ENCODE results near the gene TRIP12.
A peak's percentile ranks its signal among the peaks of the same experiment; 100 is the strongest.
"Not testable (repeated sequence)": the region's sequence is repeated elsewhere in the genome, so short reads cannot be mapped to it uniquely, and the experiment has no call there.

Gene TRIP12

DNA sequence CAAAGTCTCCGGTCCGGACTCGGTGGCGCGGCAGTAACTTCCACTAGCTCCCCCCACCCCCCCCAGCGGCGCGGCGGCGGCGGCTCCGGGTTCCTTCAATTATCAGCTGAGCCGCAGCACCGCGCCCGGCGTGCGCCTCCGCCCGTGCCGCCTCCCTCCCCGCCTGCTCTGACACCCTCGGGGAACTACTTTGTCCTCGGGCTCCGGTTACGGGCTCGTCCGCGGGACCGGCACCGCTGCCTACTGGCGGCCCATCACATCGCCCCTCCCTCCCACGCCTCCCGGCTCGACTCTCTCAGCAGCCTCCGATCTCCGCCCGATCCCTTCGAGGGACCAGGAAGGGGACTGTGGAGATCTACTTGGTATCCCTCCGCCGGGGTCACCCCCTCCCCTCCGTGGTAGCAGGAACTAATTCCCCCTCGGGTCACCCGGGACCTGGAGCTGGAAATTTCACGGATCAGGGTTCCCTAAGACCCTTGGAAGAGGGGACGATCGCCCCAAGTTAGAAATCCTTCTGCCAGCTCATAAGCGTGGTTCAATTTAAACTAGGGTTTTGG is at the start of gene TRIP12:
TRIP12 (minus strand) TSS at position 118 of the 557 bp plus-strand sequence. CDS start 41,930 bp downstream, outside the sequence.
- CTCF ChIA-PET: no interaction called here
- no peak for TF ChIP-seq CTBP1 (IDR thresholded peaks at IDR 0.05; ENCODE audit: borderline replicate concordance)
- peak; percentile 44 for TF ChIP-seq L3MBTL2 (conservative IDR thresholded peaks at IDR 0.05)
- TF ChIP-seq, protein P1, sequence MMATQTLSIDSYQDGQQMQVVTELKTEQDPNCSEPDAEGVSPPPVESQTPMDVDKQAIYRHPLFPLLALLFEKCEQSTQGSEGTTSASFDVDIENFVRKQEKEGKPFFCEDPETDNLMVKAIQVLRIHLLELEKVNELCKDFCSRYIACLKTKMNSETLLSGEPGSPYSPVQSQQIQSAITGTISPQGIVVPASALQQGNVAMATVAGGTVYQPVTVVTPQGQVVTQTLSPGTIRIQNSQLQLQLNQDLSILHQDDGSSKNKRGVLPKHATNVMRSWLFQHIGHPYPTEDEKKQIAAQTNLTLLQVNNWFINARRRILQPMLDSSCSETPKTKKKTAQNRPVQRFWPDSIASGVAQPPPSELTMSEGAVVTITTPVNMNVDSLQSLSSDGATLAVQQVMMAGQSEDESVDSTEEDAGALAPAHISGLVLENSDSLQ (IDR thresholded peaks at IDR 0.05): no peak
- peak; percentile 63; the same call in 1 of the 2 replicates for TF ChIP-seq TARDBP (IDR thresholded peaks at IDR 0.05)
- no peak for TF ChIP-seq ARNT (IDR thresholded peaks at IDR 0.05)
- TF ChIP-seq BHLHE40 (IDR thresholded peaks at IDR 0.05; ENCODE audit: borderline replicate concordance): no peak
- peak; percentile 59 for TF ChIP-seq ELF4 (IDR thresholded peaks at IDR 0.05)
- TF ChIP-seq FOXM1 (IDR thresholded peaks at IDR 0.05; ENCODE audit: borderline replicate concordance): no peak
- TF ChIP-seq SUZ12 (IDR thresholded peaks at IDR 0.05): no peak
- no peak for TF ChIP-seq HDGF (IDR thresholded peaks at IDR 0.05; ENCODE audit: borderline replicate concordance)
- TF ChIP-seq FOXK2 (IDR thresholded peaks at IDR 0.05): no peak
- no peak for TF ChIP-seq ZNF384 (IDR thresholded peaks at IDR 0.05)
- TF ChIP-seq SP1 (IDR thresholded peaks at IDR 0.05): no peak
- TF ChIP-seq LEF1 (IDR thresholded peaks at IDR 0.05; ENCODE audit: borderline replicate concordance): no peak; the same call in 1 of the 2 replicates
- no peak for TF ChIP-seq FOXA1 (IDR thresholded peaks at IDR 0.05)
- POLR2A ChIA-PET: interaction anchor here (1.1 kb wide), 1 partner anchor 94 kb away, joined by 3 read pairs; no protein-coding TSS in a partner anchor
- DNase-seq (ENCODE audit: extremely low spot score): peak; percentile 71

DNA sequence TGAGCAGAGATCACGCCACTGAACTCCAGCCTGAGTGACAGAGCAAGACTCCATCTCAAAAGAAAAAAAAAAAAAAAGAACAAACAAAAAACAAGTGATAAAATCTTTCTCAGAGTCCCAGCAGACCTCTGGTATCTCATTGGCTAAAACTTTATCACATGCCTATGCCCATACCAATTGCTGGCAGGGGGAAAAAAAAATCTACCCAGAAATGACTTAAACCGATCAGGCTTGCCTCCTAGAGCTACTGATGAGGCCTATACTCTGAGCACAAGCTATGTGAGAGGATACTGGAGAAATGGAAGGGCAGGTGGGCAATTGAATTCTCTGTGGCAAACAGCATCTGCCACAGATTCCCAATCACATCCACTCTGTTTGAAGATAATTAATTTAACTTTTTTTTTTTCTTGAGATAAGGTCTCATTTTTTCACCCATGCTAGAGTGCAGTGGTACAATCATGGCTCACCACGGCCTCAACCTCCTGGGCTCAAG is 49.5 kb upstream of the TRIP12 start:
- no peak for DNase-seq (ENCODE audit: extremely low spot score)
- TF ChIP-seq HDGF (IDR thresholded peaks at IDR 0.05; ENCODE audit: borderline replicate concordance) (no peak), ARNT (IDR thresholded peaks at IDR 0.05) (no peak), LEF1 (IDR thresholded peaks at IDR 0.05; ENCODE audit: borderline replicate concordance) (no peak), SUZ12 (IDR thresholded peaks at IDR 0.05) (no peak), CTBP1 (IDR thresholded peaks at IDR 0.05; ENCODE audit: borderline replicate concordance) (no peak), ELF4 (IDR thresholded peaks at IDR 0.05) (no peak), TARDBP (IDR thresholded peaks at IDR 0.05) (no peak), BHLHE40 (IDR thresholded peaks at IDR 0.05; ENCODE audit: borderline replicate concordance) (no peak), FOXM1 (IDR thresholded peaks at IDR 0.05; ENCODE audit: borderline replicate concordance) (no peak), FOXK2 (IDR thresholded peaks at IDR 0.05) (no peak), NFRKB (IDR thresholded peaks at IDR 0.05) (no peak), FOXA1 (IDR thresholded peaks at IDR 0.05) (no peak), SP1 (IDR thresholded peaks at IDR 0.05) (no peak), L3MBTL2 (conservative IDR thresholded peaks at IDR 0.05) (no peak), ZNF384 (IDR thresholded peaks at IDR 0.05) (no peak)
- CTCF ChIA-PET: no interaction called here
- POLR2A ChIA-PET: no interaction called here

DNA sequence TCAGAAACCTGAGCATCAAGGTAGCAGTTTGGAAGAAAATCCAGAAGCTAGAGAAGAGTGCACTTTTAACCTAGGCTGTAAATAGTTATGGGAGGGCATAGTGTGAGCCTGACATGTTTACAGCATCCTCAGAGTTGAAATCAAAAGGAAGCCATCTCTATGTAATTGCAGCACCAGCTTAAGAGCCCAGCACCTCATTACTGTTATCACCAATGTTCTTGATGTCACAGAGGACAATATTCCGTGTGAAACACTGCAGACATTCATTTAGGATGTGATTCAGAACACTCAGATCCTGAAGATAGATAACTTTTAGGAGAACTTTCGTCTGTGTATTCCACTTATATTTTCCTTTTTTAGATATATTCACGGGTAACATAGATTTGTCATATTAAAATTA is 48.6 kb upstream of the TRIP12 start:
- ChIA-PET POLR2A (no interaction called here), CTCF (no interaction called here)
- TF ChIP-seq ELF4 (IDR thresholded peaks at IDR 0.05): no peak
- TF ChIP-seq HDGF (IDR thresholded peaks at IDR 0.05; ENCODE audit: borderline replicate concordance): no peak
- no peak for TF ChIP-seq FOXK2 (IDR thresholded peaks at IDR 0.05)
- TF ChIP-seq FOXA1 (IDR thresholded peaks at IDR 0.05): no peak
- TF ChIP-seq TARDBP (IDR thresholded peaks at IDR 0.05): no peak
- TF ChIP-seq L3MBTL2 (conservative IDR thresholded peaks at IDR 0.05): no peak
- no peak for TF ChIP-seq NFRKB (IDR thresholded peaks at IDR 0.05)
- no peak for TF ChIP-seq ARNT (IDR thresholded peaks at IDR 0.05)
- TF ChIP-seq FOXM1 (IDR thresholded peaks at IDR 0.05; ENCODE audit: borderline replicate concordance): no peak
- no peak for DNase-seq (ENCODE audit: extremely low spot score)

DNA sequence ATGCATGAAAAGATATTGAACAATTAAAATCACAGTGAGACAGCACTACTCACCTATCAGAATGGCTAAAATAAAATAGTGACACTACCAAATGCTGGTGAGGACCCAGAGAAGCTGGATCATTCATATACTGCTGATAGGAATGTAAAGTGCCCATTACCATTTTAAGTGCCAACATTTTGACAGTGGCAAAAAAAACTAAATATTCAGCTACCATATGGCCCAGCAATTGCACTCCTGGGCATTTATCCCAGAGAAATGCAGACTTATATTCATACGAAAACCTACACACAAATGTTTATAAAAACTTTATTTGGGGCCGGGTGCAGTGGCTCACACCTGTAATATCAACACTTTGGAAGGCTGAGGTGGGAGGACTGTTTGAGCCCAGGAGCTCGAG is 48.1 kb upstream of the TRIP12 start:
- DNase-seq (ENCODE audit: extremely low spot score): no peak
- ChIA-PET CTCF (no interaction called here), POLR2A (no interaction called here)
- TF ChIP-seq HDGF (IDR thresholded peaks at IDR 0.05; ENCODE audit: borderline replicate concordance) (no peak), SP1 (IDR thresholded peaks at IDR 0.05) (no peak), ZNF384 (IDR thresholded peaks at IDR 0.05) (no peak), ELF4 (IDR thresholded peaks at IDR 0.05) (no peak), FOXK2 (IDR thresholded peaks at IDR 0.05) (no peak), NFRKB (IDR thresholded peaks at IDR 0.05) (no peak), L3MBTL2 (conservative IDR thresholded peaks at IDR 0.05) (no peak)

DNA sequence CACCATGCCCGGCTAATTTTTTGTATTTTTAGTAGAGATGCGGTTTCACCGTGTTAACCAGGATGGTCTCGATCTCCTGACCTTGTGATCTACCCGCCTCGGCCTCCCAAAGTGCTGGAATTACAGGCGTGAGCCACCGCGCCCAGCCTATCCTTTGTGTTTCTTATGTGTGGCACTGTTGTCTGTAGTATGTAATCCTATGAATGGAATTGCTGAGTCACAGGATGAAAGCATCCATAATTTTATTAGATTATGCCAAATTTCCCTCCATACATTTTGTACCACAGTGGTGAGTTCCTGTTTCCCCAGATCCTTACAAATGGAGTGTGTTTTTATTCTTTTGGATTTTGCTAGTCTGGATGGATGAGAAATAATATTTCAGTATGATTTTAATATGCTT is 41.8 kb upstream of the TRIP12 start:
- CTCF ChIA-PET; POLR2A ChIA-PET; DNase-seq (ENCODE audit: extremely low spot score): not testable (repeated sequence)

DNA sequence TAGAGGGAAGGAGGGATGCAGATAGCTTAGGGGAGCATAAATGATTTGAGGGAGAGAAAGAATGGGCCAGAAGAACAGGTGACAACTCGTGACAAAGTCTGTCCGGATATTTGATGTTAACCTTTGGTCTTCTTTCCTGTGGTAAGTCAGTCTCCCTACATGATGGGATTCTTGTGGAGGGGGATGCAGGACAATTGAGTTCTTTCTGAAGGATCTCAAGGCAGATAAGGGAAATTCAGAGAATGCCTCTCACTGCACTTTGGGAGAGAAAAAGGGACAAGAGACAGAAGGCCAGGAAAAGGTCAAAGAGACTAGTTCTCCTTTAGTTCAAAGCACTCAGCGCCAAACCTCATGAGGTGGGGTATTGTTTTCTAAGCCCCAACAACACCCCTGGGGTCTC is 34.7 kb upstream of the TRIP12 start:
- no peak for DNase-seq (ENCODE audit: extremely low spot score)
- POLR2A ChIA-PET: no interaction called here
- CTCF ChIA-PET: no interaction called here
- TF ChIP-seq BHLHE40 (IDR thresholded peaks at IDR 0.05; ENCODE audit: borderline replicate concordance) (no peak), FOXM1 (IDR thresholded peaks at IDR 0.05; ENCODE audit: borderline replicate concordance) (no peak), NFRKB (IDR thresholded peaks at IDR 0.05) (no peak), ZNF384 (IDR thresholded peaks at IDR 0.05) (no peak), FOXK2 (IDR thresholded peaks at IDR 0.05) (no peak), ELF4 (IDR thresholded peaks at IDR 0.05) (no peak), FOXA1 (IDR thresholded peaks at IDR 0.05) (no peak), TARDBP (IDR thresholded peaks at IDR 0.05) (no peak), ARNT (IDR thresholded peaks at IDR 0.05) (no peak), LEF1 (IDR thresholded peaks at IDR 0.05; ENCODE audit: borderline replicate concordance) (no peak), SP1 (IDR thresholded peaks at IDR 0.05) (no peak)
- TF ChIP-seq, protein P1 (IDR thresholded peaks at IDR 0.05): no peak

DNA sequence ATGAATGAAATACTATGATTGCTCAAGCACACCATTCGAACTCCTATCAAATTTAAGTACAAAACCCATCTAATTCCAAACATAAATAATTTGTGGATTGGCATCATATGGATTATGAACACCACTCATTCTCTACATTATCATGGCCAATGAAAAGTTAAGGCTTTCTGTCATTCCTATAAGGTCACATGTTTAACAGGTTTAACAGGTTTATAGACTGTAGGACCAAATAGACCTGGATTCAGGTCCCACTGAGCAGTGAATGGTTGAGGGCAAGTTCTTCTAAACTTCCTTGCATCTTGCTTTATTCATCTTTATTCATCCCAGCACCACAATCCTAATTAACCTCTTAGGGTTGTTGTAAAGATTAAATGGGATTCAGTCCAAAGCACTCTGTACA is 33.9 kb upstream of the TRIP12 start:
- no peak for DNase-seq (ENCODE audit: extremely low spot score)
- ChIA-PET CTCF (no interaction called here), POLR2A (no interaction called here)
- no peak for TF ChIP-seq SP1 (IDR thresholded peaks at IDR 0.05)
- TF ChIP-seq ELF4 (IDR thresholded peaks at IDR 0.05): no peak
- TF ChIP-seq ZNF384 (IDR thresholded peaks at IDR 0.05): no peak
- no peak for TF ChIP-seq HDGF (IDR thresholded peaks at IDR 0.05; ENCODE audit: borderline replicate concordance)
- no peak for TF ChIP-seq LEF1 (IDR thresholded peaks at IDR 0.05; ENCODE audit: borderline replicate concordance)
- TF ChIP-seq FOXA1 (IDR thresholded peaks at IDR 0.05): no peak

Measured in HEK293T (cell line).